OCI-LY1 (cell line): ENCODE measurements around the gene EPB41L1.

Experiments used
- H2AFZ ChIP-seq: fragments of 200-600 bp; sonication (generic), shearing (Covaris generic); 2 replicates; pipeline ENCODE4 v1.6.0; 2014; ENCODE audit warnings: antibody characterized with exemption, mild to moderate bottlenecking, low read length
- H3F3A ChIP-seq: fragments of 200-600 bp; sonication (generic), shearing (Covaris generic); 2 replicates; pipeline ENCODE4 v1.6.0; 2014; ENCODE audit warnings: mild to moderate bottlenecking, antibody characterized with exemption, low read length, moderate library complexity; ENCODE audit not compliant: insufficient read depth
- H3K27ac ChIP-seq: fragments of 200-600 bp; sonication (generic); 2 replicates; pipeline ENCODE4 v1.5.1; 2014; ENCODE audit warnings: low read length, mixed run types, mild to moderate bottlenecking, low read depth; ENCODE audit not compliant: poor library complexity, severe bottlenecking
- H3K27me3 ChIP-seq: fragments of 200-600 bp; sonication (generic); 2 replicates; pipeline ENCODE4 v1.6.0; 2014; ENCODE audit warnings: antibody characterized with exemption, mild to moderate bottlenecking, low read length, moderate library complexity; ENCODE audit not compliant: insufficient read depth
- H3K36me3 ChIP-seq: fragments of 200-600 bp; sonication (generic); 2 replicates; pipeline ENCODE4 v1.6.1; 2014; ENCODE audit warnings: mild to moderate bottlenecking, antibody characterized with exemption, low read length, moderate library complexity, mixed read lengths; ENCODE audit not compliant: insufficient read depth
- H3K4me1 ChIP-seq: fragments of 200-600 bp; sonication (generic); 2 replicates; pipeline ENCODE4 v1.5.1; 2014; ENCODE audit warnings: mild to moderate bottlenecking, low read length, moderate library complexity; ENCODE audit not compliant: insufficient read depth, severe bottlenecking
- H3K4me2 ChIP-seq: fragments of 200-600 bp; sonication (generic), shearing (Covaris generic); 2 replicates; pipeline ENCODE4 v1.6.1; 2014; ENCODE audit warnings: low read length
- H3K4me3 ChIP-seq: fragments of 200-600 bp; sonication (generic); 2 replicates; pipeline ENCODE4 v1.5.1; 2014; ENCODE audit warnings: low read length, low read depth, mild to moderate bottlenecking, mixed read lengths; ENCODE audit not compliant: poor library complexity, severe bottlenecking
- H3K79me2 ChIP-seq: fragments of 200-600 bp; shearing (Covaris generic); 2 replicates; pipeline ENCODE4 v1.6.1; 2016; ENCODE audit warnings: mixed run types, low read length, mixed read lengths; ENCODE audit not compliant: insufficient read depth
- H3K9ac ChIP-seq: fragments of 200-600 bp; sonication (generic), shearing (Covaris generic); 2 replicates; pipeline ENCODE4 v1.6.1; 2014; ENCODE audit warnings: mild to moderate bottlenecking, low read length, mixed read lengths
- H3K9me2 ChIP-seq: fragments of 200-600 bp; sonication (generic), shearing (Covaris generic); 2 replicates; pipeline ENCODE4 v1.6.1; 2014; ENCODE audit warnings: low read depth, mild to moderate bottlenecking, low read length, mixed read lengths
- H3K9me3 ChIP-seq: fragments of 200-600 bp; shearing (Covaris generic); 2 replicates; pipeline ENCODE4 v1.6.1; 2014; ENCODE audit warnings: low read length, mixed read lengths
- H4K20me1 ChIP-seq: fragments of 200-600 bp; sonication (generic), shearing (Covaris generic); 2 replicates; pipeline ENCODE4 v1.6.0; 2016; ENCODE audit warnings: mild to moderate bottlenecking, low read length; ENCODE audit not compliant: insufficient read depth
- EZH2 ChIP-seq: fragments of 200-600 bp; sonication (generic), shearing (Covaris generic); IDR thresholded peaks from 2 replicates; pipeline ENCODE4 v1.8.0; 2017; ENCODE audit warnings: borderline replicate concordance, mixed run types, mild to moderate bottlenecking, antibody characterized with exemption, low read length, moderate library complexity, mixed read lengths
- TF ChIP-seq, protein P1 (sequence below): fragments of 200-600 bp; sonication (generic), shearing (Covaris generic); IDR thresholded peaks from 2 replicates; pipeline ENCODE4 v1.5.1; 2017; ENCODE audit warnings: mild to moderate bottlenecking, antibody characterized with exemption, low read length, moderate library complexity, mixed read lengths

EPB41L1 gene

DNA sequence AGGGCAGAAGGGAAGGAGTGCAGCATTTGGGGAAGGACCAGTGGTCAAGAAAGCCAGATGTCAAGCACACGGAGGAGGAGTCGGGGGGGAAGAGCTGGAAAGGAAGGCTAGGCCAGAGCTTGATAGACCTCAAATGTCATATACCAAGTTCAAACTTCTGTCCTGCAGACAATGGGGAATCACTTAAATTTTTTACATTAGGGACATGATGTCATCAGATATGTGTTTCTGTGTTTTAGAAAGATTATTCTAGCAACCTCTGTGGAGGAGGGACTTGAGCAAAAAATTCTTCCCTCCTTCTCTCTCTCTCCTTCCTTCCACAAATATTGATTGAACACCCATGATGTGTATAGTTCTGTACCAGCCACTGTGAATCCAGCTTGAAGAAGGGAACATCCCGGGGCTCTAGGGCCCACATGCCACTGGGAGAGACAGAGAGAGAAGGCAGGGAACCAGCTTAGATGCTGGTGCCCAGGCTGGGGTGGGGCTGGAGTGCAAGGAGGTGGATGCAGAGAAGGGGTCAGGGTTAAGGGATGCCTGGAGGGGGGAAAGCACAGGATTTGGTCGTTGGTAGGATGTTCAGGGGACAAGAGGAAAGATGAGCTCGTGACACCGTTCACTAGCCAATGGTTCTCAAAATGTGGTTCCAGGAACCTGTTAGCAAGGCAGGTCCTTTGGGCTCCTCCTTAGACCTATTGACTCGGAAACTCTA is 61.9 kb downstream of the EPB41L1 start:
- H4K20me1 ChIP-seq, result no peaks in the 10 kb centered on the region
- no peaks in the 10 kb centered on the region for H3K36me3 ChIP-seq
- H3K9me3 ChIP-seq, result no peaks in the 10 kb centered on the region
- no peaks in the 10 kb centered on the region; the same call in none of the 2 replicates for H3K27me3 ChIP-seq
- H3K79me2 ChIP-seq, result no peaks in the 10 kb centered on the region
- H3K27ac ChIP-seq, result no peak overlapping the region
- no peak overlapping the region for H3K9ac ChIP-seq
- no peaks in the 10 kb centered on the region for H3K4me1 ChIP-seq
- H3F3A ChIP-seq, result no peaks in the 10 kb centered on the region
- H3K4me3 ChIP-seq, result no peak overlapping the region
- TF ChIP-seq, protein P1, sequence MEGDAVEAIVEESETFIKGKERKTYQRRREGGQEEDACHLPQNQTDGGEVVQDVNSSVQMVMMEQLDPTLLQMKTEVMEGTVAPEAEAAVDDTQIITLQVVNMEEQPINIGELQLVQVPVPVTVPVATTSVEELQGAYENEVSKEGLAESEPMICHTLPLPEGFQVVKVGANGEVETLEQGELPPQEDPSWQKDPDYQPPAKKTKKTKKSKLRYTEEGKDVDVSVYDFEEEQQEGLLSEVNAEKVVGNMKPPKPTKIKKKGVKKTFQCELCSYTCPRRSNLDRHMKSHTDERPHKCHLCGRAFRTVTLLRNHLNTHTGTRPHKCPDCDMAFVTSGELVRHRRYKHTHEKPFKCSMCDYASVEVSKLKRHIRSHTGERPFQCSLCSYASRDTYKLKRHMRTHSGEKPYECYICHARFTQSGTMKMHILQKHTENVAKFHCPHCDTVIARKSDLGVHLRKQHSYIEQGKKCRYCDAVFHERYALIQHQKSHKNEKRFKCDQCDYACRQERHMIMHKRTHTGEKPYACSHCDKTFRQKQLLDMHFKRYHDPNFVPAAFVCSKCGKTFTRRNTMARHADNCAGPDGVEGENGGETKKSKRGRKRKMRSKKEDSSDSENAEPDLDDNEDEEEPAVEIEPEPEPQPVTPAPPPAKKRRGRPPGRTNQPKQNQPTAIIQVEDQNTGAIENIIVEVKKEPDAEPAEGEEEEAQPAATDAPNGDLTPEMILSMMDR, result no peak
- TF ChIP-seq EZH2, result no peak
- no peak overlapping the region for H3K4me2 ChIP-seq
- H2AFZ ChIP-seq, result no peak overlapping the region
- no peaks in the 10 kb centered on the region for H3K9me2 ChIP-seq

GRCh38 chr20:36217226-36217625 is 62.7 kb downstream of the EPB41L1 start:
- Histone ChIP-seq H3K27me3 (no peaks in the 10 kb centered on the region; the same call in none of the 2 replicates), H3K4me2 (no peak overlapping the region), H3F3A (no peaks in the 10 kb centered on the region), H3K9ac (no peak overlapping the region), H3K27ac (no peak overlapping the region), H3K36me3 (no peaks in the 10 kb centered on the region), H3K4me1 (no peaks in the 10 kb centered on the region), H2AFZ (no peak overlapping the region), H4K20me1 (no peaks in the 10 kb centered on the region), H3K79me2 (no peaks in the 10 kb centered on the region), H3K9me2 (no peaks in the 10 kb centered on the region), H3K4me3 (no peak overlapping the region), H3K9me3 (no peaks in the 10 kb centered on the region)
- no peak for TF ChIP-seq EZH2
- TF ChIP-seq, protein P1, result no peak

- TF ChIP-seq, protein P1, result no peak
- no peak for TF ChIP-seq EZH2
- H3K4me3 ChIP-seq, result no peak overlapping the region
- H3K36me3 ChIP-seq, result no peaks in the 10 kb centered on the region
- no peaks in the 10 kb centered on the region for H3K9me2 ChIP-seq
- H3K27me3 ChIP-seq, result no peaks in the 10 kb centered on the region; the same call in none of the 2 replicates
- no peaks in the 10 kb centered on the region for H4K20me1 ChIP-seq
- H3K4me2 ChIP-seq, result no peak overlapping the region
- H3K79me2 ChIP-seq, result no peaks in the 10 kb centered on the region
- H3K4me1 ChIP-seq, result no peaks in the 10 kb centered on the region
- no peak overlapping the region for H2AFZ ChIP-seq
- no peak overlapping the region for H3K9ac ChIP-seq
- no peaks in the 10 kb centered on the region for H3F3A ChIP-seq
- H3K27ac ChIP-seq, result no peak overlapping the region
- no peaks in the 10 kb centered on the region for H3K9me3 ChIP-seq
These were observed 64.0 kb downstream of the EPB41L1 start for GRCh38 chr20:36218380-36219064.
